Fibroblast of lung (primary cell): ENCODE measurements around the gene OR2T1.

ENCODE experiments used
- CTCF ChIP-seq, 2 donors: IDR thresholded peaks in 1 of 2; conservative IDR thresholded peaks in 1 of 2; 1 replicate in 1 of 2; 2 replicates in 1 of 2; pipeline ENCODE4 v1.5.1; 2011 to 2012; ENCODE audit warnings: low read length in 2 of 2, control low read depth in 1 of 2, inconsistent platforms in 1 of 2, low read depth in 1 of 2, mild to moderate bottlenecking in 1 of 2
- EZH2 ChIP-seq: IDR thresholded peaks from 2 replicates; pipeline ENCODE4 v1.5.1; 2012; ENCODE audit warnings: low read length, control low read depth, mild to moderate bottlenecking; ENCODE audit errors: missing control alignments

- TF ChIP-seq CTCF (conservative IDR thresholded peaks at IDR 0.05 in 1 of 2, IDR thresholded peaks at IDR 0.05 in 1 of 2; ENCODE audit: low read depth in 1 of 2, low read length in 2 of 2), result no peak
- TF ChIP-seq EZH2, result no peak
These were observed 29.1 kb upstream of the OR2T1 start for GRCh38 chr1:248373761-248374160.
